ENCODE results near the gene KIRREL3. TPM values are rescaled to one million over a fixed set of nuclear protein-coding genes. Genes with fewer than 3 reads are reported as not detected.

The KIRREL3 gene
- total RNA-seq, 1 donor from 2014 or later: 0.09 TPM

DNA sequence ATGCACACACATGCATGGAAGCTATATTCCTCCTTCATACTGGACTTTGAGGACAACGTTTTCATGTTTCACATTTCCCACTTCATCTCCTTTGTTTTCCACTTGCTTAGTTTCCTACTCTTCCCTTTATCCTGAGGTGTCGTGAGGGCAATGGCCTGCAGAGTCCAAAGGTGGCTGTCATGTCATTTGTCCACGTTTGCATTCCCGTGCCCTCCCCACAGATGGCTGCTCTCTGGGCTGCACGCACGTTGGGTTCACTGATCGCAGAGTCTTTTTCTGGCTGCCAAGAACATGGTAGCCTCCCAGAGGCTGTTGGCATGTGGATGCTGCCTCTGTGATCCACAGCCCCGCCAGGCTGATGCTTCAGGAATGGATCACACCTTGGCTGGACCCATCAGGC is 389.1 kb downstream of the KIRREL3 start:
- intact Hi-C loops (cut with DNase I): no loop called here

DNA sequence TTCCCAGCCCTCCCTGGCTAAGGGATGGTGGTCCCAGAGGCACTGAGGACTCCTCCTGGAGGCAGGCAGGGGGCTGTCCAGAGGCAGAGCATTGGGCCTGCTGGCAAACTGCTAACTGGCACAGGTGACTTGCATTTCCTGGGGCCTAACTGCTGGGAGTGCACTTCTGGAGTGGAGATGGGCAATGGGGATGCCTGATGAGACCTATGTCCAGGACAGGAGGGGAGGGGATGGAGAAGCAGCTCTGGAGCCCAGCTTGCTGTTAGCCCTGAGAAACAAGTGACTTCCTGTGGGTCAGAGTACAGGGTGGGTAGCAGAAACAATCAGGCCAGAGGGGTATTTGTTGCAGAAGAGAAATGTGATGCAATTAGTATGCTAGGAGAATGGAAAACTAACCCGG is 391.9 kb downstream of the KIRREL3 start:
- no peak for DNase-seq (ENCODE audit: low spot score)
- no peak for ATAC-seq
- intact Hi-C loops (cut with DNase I): no loop called here

More for the DNA sequence above, 389.1 kb downstream of the KIRREL3 start:
- ATAC-seq (no peak), DNase-seq (ENCODE audit: low spot score) (no peak)

DNA sequence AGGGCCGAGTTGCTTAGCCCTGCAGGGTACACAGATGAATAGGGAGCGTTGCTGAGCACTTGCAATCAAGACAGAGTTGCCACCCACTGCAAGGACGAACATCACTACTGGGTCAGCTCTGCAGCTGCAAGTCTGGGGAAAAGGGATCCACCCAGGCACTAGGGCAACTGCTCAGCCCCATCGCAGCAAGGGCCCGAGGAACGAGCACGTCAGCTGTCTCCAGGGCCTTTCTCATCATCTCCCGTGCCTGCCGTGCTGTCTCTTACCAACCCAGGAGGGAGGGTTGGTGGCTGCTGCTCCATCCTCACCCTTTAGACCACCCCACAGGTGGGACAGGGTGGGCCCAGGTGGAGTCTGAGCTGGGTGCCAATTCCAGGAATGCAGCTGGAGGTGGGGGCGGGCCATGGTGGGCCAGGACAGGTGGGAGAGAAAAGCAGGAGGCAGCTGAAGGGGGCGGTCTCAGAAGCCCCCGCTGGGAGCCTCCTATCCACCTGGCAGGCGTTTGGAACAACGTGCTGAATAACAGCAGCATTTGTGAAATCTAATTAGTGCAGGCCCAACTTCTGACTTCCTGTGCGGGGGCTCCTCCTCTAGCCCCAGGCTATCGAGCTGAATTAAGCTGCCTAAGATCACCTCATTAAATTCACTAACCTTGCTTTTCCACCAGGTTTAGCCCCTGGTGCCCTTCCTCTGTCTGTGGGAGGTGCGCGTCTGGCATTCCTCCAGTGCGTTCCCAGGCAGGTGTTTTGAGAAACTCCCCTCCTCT is 392.6 kb downstream of the KIRREL3 start:
- ATAC-seq (no peak), DNase-seq (ENCODE audit: low spot score) (no peak)
- intact Hi-C loops (cut with DNase I): no loop called here

DNA sequence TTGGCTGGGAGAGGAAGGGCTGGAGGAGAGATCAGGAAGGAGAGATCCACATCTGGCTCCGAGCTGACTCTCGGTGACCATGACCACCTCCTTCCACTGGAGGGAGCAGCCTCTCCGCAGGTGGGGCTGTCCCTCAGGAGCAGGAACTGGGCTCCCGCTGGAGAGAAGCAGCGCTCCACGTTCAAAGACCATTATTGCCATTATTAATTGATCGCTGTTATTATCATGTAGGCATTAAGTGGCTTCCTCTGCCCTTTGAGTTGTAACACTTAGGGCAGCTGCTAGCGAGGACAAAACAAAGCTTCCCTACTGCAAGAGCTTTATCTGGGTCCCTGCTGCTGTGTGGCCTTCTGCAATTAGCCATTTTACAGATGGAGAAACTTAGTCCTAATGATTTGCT is 393.2 kb downstream of the KIRREL3 start:
- DNase-seq (ENCODE audit: low spot score) (no peak), ATAC-seq (peak; percentile 80)
- intact Hi-C loops (cut with DNase I): no loop called here

DNA sequence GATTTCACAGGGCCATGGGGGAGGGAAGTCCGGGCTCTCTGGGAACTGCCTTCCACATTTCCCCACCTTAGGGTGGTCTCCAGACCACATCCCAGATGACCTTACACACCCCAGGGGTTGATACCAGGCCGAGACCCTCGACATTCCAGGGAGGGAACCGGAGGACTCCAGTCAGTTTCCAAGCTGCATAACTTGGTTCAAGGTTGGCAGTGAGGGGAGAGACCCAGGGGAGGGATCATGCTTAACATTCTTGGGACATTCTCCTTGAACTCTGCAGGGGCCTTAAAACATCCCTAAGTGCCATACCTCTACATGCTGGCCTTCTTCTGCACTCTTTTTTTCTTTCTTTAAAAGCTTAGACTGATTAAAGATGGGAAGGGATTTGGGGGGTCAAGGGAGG is 394.1 kb downstream of the KIRREL3 start:
- intact Hi-C loops (cut with DNase I): no loop called here
- DNase-seq (ENCODE audit: low spot score): no peak
- no peak for ATAC-seq

DNA sequence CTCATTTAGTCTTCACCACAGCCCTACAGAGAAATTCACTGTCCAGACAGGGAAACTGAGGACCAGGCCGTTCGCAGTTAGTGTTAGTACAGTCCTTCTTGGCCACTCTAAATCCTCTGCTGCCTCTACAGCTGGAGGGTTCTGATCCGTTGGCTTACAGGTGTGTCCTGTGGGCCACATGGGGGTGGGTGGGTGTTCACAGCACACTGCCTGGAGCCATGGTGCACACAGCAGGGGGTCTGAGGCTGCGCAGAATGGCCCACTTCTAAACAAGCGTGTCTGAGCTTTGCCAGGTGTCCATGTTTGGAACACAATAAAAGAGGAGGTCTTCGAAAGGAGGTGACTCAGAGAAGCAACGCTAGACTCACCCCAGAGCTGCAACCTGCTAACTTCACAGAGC is 396.1 kb downstream of the KIRREL3 start:
- ATAC-seq (no peak), DNase-seq (ENCODE audit: low spot score) (no peak)
- intact Hi-C loops (cut with DNase I): no loop called here

DNA sequence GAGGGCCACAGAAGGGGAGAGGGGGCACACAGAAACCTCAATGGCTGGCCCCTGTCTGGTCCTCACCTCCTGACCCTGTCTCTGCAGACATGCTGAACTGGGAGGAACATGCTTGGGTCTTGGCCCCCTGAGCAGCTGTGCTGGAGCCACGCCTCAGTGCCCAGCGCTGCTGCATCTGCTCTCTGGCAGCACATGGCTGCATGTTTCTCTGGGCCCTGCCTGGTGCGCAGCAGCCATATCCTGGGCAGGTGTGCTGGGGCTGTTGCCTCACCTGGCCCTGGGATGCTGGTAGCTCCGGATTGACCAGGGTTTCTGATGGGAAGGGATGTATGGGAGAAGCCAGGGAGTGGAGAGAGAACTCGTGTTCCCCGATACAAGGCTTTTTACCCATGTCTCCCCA is 397.1 kb downstream of the KIRREL3 start:
- DNase-seq (ENCODE audit: low spot score) (no peak), ATAC-seq (no peak)
- intact Hi-C loops (cut with DNase I): no loop called here

DNA sequence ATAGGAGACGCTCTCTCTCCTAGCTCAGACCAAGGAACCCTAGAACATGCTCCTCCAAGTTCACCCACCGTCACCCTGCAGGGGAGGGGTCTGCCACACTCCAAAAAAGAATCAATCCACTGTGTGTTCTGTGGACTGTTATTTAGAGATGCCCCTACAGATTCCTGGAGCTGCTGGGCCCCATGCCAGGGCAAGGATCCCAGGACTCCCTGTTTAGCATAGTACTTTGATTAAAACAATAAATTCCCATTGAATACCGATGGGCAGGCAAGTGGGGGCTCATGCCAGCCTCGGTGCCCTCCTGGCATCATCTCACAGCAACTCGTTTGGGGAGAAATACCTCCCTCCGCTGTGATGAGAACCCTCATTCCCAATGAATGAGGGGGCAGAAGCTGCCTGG is 397.6 kb downstream of the KIRREL3 start:
- intact Hi-C loops (cut with DNase I): no loop called here
- DNase-seq (ENCODE audit: low spot score): no peak
- ATAC-seq: no peak

DNA sequence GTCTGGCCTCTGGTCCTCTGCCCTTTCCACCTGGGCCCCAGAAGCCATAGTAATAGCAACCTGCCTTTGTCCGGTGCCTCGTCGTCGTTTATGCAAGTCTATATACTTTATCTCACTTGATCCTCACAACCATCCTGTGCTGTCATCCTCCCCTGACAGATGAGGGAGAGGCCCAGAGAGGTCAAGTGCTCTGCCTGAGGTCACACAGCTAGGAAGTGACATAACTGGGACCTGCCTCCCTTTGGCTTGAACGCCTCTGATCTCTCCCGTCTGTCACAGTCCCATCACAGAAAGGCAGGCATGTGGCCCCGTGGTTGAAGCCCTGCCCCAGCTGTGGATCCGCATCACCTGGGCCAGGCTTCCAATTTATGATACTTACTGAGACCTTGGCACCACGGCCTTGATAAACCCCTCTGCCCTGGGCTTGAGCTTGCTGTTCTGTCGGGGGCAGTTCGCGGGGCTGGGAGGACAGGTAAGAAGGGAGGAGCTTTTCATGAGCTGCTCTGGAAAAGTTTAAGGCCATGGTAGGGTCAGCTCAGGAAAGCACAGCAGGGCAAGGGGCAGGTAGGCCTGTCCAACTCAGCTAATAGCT is 398.1 kb downstream of the KIRREL3 start:
- DNase-seq (ENCODE audit: low spot score): no peak
- intact Hi-C loops (cut with DNase I): no loop called here
- ATAC-seq: peak; percentile 29

DNA sequence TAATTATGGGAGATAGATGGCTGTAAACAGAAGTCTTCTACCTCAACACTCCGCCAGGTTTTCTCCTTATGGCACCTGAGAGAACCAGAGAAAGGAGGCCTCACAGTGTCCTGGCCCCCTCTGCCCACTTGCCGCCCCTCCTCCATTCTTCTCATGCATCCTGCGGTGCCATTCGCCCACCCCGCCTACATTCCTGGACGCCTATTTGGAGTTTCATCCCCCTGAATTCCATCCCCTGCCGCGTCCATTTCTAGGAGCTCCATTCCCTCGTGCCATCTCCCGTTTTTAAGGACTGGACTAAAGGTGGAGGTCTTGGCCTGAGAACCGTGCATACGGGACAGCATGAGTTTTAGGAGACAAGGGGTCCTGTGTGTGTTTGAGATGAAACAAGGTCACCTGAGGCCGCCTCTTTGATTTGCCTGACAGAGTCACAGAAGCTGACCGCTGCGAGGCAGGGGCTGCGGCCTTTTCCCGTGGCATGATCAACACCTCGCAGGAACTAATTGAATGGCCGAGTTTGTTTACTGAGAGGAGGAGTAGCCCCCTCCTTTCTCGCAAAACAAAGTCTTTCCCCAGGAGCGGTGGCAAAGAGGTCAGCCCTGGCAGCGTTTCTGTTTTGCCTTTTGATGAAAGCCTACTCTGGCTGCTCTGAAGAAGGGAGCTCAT is 398.9 kb downstream of the KIRREL3 start:
- DNase-seq (ENCODE audit: low spot score): no peak
- intact Hi-C loops (cut with DNase I): no loop called here
- ATAC-seq: peak; percentile 21

DNA sequence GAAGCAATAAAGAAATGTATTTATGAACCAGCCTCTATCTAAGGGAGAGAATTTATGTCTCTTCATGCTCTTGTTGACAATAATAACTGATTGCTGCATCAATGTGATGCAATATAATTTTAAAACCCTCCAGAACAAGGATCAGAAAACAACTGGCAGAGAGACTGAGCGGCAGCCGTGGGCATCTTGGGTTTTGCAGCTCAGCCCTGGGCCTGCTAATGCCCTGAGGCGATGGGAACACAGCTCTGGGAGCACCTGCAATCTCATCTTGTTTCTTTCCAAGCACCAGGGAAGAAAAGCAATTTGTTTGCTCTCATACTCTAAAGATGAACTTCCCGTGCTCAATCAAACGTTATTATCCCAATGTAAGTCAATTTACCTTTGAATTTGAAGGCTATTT is 399.4 kb downstream of the KIRREL3 start:
- intact Hi-C loops (cut with DNase I): no loop called here
- DNase-seq (ENCODE audit: low spot score) (no peak), ATAC-seq (no peak)

DNA sequence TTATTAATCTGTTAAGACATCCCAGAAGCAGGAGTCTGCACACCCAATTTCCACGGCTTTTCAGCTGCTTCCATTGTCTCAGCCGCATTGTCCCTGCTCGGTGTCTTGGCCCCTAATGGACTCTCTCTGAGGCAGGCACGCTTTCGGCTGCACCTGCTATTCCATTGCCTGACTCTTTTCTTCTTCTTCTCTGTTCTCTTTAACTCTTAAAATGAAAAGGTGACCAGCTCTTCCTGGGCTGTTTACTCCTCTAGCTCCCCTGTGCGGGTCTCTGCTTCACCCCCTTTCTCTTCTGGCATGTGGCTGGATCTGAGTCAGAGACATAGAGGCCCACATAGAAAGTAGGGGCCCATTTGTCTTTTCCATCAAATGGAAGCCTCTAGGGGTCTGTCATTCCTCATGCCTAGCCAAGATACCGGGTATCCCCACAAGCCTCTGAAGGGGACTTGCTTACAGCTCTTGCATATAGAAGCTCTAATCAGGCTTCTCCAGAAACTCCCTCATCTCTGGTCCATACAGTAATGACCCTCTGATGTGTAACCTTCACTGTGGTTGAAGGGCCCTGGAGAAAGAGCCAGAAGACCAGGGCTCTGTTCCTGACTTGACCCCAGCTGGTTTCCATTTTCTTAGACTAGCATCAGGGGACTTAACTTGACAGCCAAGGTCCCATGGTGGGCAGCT is 401.2 kb downstream of the KIRREL3 start:
- intact Hi-C loops (cut with DNase I): no loop called here

DNA sequence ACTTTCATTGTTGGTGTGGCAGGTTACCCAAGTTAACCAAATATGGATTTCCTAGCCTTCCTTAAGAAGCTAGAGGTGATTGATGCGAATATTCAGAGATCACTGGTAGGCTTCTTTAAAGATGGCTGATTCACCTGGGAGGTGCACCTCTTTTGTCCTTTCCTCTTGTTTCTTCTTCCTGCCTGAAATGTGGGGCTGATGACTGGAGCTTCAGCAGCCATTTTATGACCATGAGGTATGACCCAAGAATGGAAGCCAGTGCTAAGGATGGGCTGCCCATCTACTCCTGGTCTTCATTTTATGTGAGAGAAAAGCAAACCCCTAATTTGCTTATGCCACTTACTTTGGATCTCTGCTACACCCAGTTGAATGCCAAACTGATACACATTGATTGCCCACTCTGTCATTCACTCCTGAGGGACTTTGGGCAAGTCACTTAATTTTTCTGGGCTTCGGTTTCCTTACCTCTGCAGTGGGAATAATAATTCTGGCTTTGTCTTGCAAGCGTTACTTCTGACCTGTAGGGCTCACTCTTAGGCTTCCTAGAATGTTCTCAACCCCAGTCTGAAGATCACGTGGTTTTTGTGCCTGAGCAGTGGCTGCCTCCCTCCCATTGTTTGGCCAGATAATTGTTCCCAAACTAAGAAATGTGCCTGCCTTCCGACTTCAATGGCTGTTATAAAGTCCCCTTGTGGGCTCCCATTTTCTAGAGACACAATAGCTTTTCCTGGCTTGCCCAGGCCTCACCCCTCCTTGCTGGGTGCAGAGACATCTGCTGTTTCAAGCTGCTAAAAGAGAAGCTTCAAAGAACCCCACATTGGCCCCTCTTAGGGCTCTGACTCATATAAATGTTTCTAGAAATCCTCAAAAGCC is 402.0 kb downstream of the KIRREL3 start:
- intact Hi-C loops (cut with DNase I): no loop called here
- no peak for DNase-seq (ENCODE audit: low spot score)

More for the DNA sequence above, 401.2 kb downstream of the KIRREL3 start:
- no peak for ATAC-seq
- DNase-seq (ENCODE audit: low spot score): no peak

DNA sequence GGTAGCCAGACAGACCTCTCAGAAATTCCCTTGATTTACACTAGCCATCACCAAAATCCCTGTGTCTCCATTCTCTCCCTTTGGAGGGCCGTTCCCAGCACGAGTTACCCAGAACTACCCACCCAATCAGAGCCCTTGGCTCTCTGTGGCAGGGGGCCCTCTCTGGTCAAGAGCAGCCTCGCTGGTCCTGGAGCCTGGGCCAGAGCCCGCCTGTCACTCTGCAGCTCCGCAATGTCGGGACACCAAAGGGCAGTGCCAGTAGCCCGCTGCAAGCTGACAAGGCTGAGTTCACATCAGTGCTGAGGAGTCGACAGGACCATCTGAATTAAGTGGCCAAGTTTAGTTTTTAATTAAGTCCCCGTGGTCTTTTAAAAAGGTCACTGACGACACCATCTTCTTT is 403.5 kb downstream of the KIRREL3 start:
- DNase-seq (ENCODE audit: low spot score) (no peak), ATAC-seq (no peak)
- intact Hi-C loops (cut with DNase I): no loop called here

More for the DNA sequence above, 402.0 kb downstream of the KIRREL3 start:
- no peak for ATAC-seq

DNA sequence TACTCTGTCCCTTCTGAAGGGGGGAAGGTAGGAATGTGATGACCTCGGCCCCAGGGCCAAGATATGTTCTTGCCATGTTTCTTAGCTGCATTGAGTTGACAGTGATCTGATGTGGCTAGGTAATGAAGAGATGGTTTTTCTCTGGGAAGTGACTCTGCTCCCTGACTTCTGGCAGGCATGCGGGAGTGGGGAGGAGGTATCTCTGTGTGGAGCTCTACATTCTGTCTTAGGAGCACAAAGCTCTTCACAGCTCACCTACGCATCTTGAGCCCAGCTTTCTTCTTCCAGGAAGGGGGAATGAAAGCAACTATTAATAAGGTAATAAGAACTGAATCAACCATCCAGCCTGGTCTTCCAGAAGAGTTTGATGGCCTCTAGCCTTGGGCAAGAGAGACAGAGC is 404.1 kb downstream of the KIRREL3 start:
- intact Hi-C loops (cut with DNase I): no loop called here
- DNase-seq (ENCODE audit: low spot score) (no peak), ATAC-seq (no peak)

DNA sequence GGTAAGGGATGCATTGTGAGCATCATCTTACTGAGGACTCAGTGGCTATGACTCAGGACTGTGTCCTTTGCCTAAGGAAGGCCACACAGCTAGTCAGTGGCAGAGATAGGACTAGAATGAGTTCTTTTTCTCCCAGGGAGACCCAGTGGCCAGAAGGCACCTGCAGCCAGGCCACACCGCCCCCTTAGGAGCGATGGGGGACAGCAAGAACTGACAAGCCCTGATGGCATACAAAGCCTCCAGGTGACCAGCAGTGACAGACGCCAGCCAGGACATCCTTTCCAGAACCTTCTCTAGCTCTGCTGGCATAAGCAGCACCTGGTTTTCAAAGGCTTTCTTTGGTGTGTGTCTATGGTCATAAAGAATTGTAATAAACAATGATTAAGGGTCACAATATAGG is 405.0 kb downstream of the KIRREL3 start:
- intact Hi-C loops (cut with DNase I): no loop called here
- no peak for DNase-seq (ENCODE audit: low spot score)
- no peak for ATAC-seq

DNA sequence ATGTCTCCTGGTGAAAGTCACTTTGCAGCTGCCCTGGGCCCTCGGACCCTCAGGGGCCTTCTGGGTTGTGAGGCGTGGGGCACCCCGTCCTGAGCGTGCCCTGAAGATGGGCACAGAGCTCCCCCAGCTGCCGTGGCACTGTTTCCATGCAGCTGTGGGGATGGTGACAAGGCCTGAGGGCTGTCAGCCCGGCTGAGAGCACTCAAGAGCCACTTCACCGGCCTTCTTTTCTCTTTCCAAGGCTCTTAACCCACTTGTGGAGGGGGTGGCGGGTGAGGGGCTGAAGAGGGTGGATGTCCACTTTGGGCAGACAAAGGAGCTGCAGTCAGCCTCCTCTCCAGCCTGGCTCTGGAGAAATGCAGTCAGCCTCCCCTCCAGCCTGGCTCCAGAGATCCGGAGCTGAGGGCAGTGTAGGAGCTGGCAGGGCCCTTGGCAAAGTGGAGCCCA is 405.6 kb downstream of the KIRREL3 start:
- intact Hi-C loops (cut with DNase I): no loop called here
- no peak for DNase-seq (ENCODE audit: low spot score)
- ATAC-seq: no peak

DNA sequence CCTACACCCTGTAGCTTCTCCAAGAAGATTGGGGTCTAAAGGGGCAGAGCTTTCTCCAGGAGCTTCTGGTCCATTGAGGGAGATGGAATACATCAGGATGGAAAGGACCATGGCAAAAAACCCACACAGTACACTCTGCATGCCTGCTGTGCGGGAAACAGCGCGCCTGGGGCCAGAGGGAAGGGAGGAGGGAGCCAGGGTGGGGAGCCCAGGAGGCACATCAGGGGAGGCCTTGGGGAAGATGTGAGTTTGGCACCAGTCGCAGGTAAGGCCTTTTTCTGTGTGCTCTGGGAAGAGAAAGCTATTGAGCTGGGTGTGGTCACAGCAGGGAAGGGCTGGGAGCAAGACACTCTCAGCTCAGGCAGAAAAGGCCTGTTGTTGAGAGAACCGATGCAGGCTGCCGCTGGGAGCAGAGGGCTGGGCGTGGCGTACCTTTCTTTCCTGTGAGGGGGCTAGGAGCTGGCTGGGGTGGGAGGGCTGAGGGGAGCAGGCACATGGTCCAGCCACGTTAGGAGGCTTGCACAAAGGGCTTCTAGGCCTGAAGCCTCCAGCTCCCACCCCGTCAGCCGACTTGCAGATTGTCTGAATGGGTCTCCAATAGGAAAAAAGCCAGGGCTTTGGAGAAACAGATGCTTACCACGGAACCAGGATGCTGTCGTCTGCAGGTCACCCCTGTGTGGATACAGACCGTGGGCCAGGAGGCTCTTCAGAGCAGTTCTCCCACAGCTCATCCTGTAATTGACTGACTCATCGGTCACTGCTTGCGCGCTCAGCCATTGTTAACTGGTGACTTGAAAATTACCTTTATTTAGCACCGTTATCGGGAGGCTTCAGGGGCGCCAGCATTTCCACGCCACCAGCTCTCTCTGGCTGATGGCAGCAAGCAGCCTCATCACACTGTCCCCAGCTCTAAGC is 407.8 kb downstream of the KIRREL3 start:
- ATAC-seq: no peak
- DNase-seq (ENCODE audit: low spot score): no peak

More for the DNA sequence above, 407.8 kb downstream of the KIRREL3 start:
- intact Hi-C loops (cut with DNase I): no loop called here

Data from sciatic nerve (tissue), 2 donors.